ENCODE data around the gene POLE. TPM values are rescaled to one million over a fixed set of nuclear protein-coding genes. Genes with fewer than 3 reads are reported as not detected.

The POLE gene
- total RNA-seq, 2 donors from 2014 or later: 41.3 to 45.7 TPM

DNA sequence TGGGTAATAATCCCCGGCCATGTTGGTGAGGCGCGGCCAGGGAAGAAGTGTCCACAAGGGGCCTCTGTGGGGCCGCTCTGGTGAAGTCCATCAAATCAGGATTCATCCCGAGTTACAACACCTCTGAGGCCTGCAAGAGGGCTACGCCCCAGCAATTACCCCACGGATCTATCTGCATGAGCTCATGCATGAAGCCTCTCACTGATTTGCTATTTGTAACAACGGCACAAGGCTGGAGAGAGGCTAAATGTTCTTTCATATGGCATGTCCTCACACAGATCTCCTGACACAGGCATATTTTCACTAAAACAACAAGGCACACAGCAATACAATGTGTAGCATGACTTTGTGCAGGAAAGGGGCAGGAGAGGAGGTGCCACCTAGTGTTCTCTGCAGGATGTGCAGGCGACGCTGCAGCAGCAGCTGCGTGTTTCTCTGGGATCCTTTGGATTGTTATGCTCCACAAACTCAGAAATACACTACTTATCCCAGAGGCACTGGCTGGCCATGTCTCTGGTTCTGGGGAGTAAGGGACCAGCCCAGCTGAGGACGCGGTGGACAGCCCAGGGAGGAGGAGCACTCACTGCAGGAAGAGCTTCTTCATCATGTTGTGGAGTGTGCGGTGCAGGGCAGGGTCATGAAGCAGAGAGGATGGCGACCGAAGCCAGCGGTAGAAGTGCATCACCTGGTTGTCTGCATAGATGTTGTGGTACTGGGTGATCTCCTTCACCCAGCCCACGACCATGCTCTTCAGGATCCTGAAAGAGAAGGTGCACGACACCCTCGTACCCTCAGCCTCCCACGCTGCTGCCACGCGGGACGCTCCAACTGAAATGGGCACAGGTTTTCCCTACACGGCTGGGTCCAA lies 48.4 kb downstream of the POLE start:
- H3K9me3 ChIP-seq: no peaks in the 10 kb centered on the region
- DNase-seq (ENCODE audit: low spot score) (no peak), ATAC-seq (ENCODE audit: insufficient number of reproducible peaks, low FRiP score, low read depth) (no peak)
- no peaks in the 10 kb centered on the region for H3K4me1 ChIP-seq (ENCODE audit: control insufficient read depth in 1 of 2, low read depth in 2 of 2)
- no peaks in the 10 kb centered on the region for H3K27me3 ChIP-seq (replicated peaks; ENCODE audit: insufficient read depth)
- H3K27ac ChIP-seq: no peak overlapping the region
- peaks cover 56% of the 10 kb centered on the region for H3K36me3 ChIP-seq
- H3K4me3 ChIP-seq: no peak overlapping the region
- TF ChIP-seq CTCF (IDR thresholded peaks at IDR 0.05): peak; percentile 26

DNA sequence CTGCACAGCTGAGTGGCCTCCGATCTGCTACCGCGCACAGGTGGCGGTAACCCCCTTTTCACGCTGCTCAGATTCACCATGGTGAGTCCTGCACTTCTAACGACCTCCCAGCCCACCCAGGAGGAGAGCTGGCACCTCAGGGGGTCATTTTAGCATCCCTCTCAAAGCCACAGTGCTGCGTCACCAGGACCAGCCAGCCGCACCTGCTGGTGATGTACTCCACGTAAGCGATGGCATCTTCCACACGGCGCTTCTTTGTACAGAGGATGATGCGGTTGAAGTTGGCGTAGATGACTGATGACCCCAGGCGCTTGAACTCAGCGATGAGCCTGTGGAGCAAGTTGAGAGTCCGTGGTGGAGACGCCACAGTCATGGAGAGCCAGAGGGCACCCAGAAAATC lies 49.3 kb downstream of the POLE start:
- no peak for TF ChIP-seq CTCF (IDR thresholded peaks at IDR 0.05)

GRCh38 chr12:132635076-132635955 lies 51.8 kb downstream of the POLE start:
- no peaks in the 10 kb centered on the region for H3K27me3 ChIP-seq (replicated peaks; ENCODE audit: insufficient read depth)
- no peak overlapping the region for H3K27ac ChIP-seq
- no peaks in the 10 kb centered on the region for H3K4me1 ChIP-seq (ENCODE audit: control insufficient read depth in 1 of 2, low read depth in 2 of 2)
- DNase-seq (ENCODE audit: low spot score): no peak
- no peak for ATAC-seq (ENCODE audit: insufficient number of reproducible peaks, low FRiP score, low read depth)
- no peak overlapping the region for H3K4me3 ChIP-seq
- TF ChIP-seq CTCF (IDR thresholded peaks at IDR 0.05): no peak
- H3K36me3 ChIP-seq: peaks cover 50% of the 10 kb centered on the region
- H3K9me3 ChIP-seq: no peaks in the 10 kb centered on the region

More for the DNA sequence above, 49.3 kb downstream of the POLE start:
- Histone ChIP-seq H3K4me1 (ENCODE audit: control insufficient read depth in 1 of 2, low read depth in 2 of 2) (no peaks in the 10 kb centered on the region), H3K27me3 (replicated peaks; ENCODE audit: insufficient read depth) (no peaks in the 10 kb centered on the region), H3K4me3 (no peak overlapping the region), H3K36me3 (peaks cover 51% of the 10 kb centered on the region), H3K27ac (no peak overlapping the region), H3K9me3 (no peaks in the 10 kb centered on the region)
- DNase-seq (ENCODE audit: low spot score): no peak
- no peak for ATAC-seq (ENCODE audit: insufficient number of reproducible peaks, low FRiP score, low read depth)

DNA sequence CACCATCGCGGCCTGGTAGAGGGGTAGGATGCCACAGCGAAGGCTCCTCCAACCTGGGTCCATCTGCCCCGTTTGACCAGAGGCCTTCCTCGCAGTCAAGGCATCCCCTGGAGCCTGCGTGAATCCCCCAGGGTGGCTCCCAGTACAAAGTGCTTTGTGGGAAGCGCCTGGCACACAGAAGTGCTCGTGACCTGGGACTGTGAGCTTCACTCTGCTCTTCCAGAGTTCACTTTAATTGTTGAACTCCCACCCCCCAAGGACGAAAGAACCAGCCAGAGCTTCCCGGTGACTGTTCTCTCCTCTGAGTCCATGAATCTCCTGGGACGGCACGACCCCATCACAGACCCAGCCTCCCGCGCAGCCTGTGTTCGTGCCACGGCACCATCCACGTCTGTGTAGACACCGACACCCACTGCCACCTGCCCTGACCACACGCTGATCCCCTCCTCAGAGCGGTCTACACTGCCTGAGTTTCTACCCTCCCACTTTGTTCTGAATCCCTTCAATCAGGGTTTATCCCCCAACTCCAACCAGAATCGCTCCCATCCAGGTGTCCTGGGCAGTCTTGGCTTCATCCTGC lies 52.6 kb downstream of the POLE start:
- Histone ChIP-seq H3K9me3 (no peaks in the 10 kb centered on the region), H3K27ac (no peak overlapping the region), H3K27me3 (replicated peaks; ENCODE audit: insufficient read depth) (no peaks in the 10 kb centered on the region), H3K36me3 (peaks cover 58% of the 10 kb centered on the region), H3K4me1 (ENCODE audit: control insufficient read depth in 1 of 2, low read depth in 2 of 2) (no peaks in the 10 kb centered on the region), H3K4me3 (no peak overlapping the region)
- no peak for TF ChIP-seq CTCF (IDR thresholded peaks at IDR 0.05)
- no peak for ATAC-seq (ENCODE audit: insufficient number of reproducible peaks, low FRiP score, low read depth)
- DNase-seq (ENCODE audit: low spot score): no peak

- no peak overlapping the region for H3K4me3 ChIP-seq
- H3K27me3 ChIP-seq (replicated peaks; ENCODE audit: insufficient read depth): no peaks in the 10 kb centered on the region
- no peaks in the 10 kb centered on the region for H3K9me3 ChIP-seq
- peaks cover 58% of the 10 kb centered on the region for H3K36me3 ChIP-seq
- ATAC-seq (ENCODE audit: insufficient number of reproducible peaks, low FRiP score, low read depth): no peak
- TF ChIP-seq CTCF (IDR thresholded peaks at IDR 0.05): no peak
- no peak for DNase-seq (ENCODE audit: low spot score)
- no peak overlapping the region for H3K27ac ChIP-seq
- H3K4me1 ChIP-seq (ENCODE audit: control insufficient read depth in 1 of 2, low read depth in 2 of 2): no peaks in the 10 kb centered on the region
Measured at GRCh38 chr12:132633901-132634300, 53.2 kb downstream of the POLE start.

Data from thoracic aorta (tissue), 2 donors.